Central memory CD8-positive, alpha-beta T cell (primary cell): ENCODE data around the gene MYO7A.

Experiments
- ATAC-seq: fragments of 150-1000 bp; cut with Tn5 transposase; replicated peaks from 2 replicates; pipeline ENCODE4 v1.10.0; 2022; ENCODE audit warnings: mild to moderate bottlenecking, moderate FRiP score, moderate number of reproducible peaks; ENCODE audit not compliant: poor library complexity, severe bottlenecking; ENCODE audit errors: extremely low read depth
- DNase-seq, 2 donors: peaks; one replicate each; pipeline ENCODE4 v3.0.0; 2021; ENCODE audit warnings: low spot score in 2 of 2
- H3K27ac Mint-ChIP-seq: one replicate; pipeline ENCODE4 v1.8.0; 2022; ENCODE audit warnings: low read depth, mild to moderate bottlenecking, moderate library complexity, mixed read lengths
- H3K27me3 Mint-ChIP-seq: one replicate; pipeline ENCODE4 v1.8.0; 2022; ENCODE audit warnings: mixed read lengths
- H3K36me3 Mint-ChIP-seq: one replicate; pipeline ENCODE4 v1.8.0; 2022; ENCODE audit warnings: mild to moderate bottlenecking, moderate library complexity, mixed read lengths; ENCODE audit not compliant: insufficient read depth
- H3K4me1 Mint-ChIP-seq: one replicate; pipeline ENCODE4 v1.8.0; 2022; ENCODE audit warnings: mixed read lengths
- H3K4me3 Mint-ChIP-seq: one replicate; pipeline ENCODE4 v1.8.0; 2022; ENCODE audit warnings: mild to moderate bottlenecking, moderate library complexity, mixed read lengths
- H3K9me3 Mint-ChIP-seq: one replicate; pipeline ENCODE4 v1.8.0; 2022; ENCODE audit warnings: mixed read lengths

MYO7A gene

DNA sequence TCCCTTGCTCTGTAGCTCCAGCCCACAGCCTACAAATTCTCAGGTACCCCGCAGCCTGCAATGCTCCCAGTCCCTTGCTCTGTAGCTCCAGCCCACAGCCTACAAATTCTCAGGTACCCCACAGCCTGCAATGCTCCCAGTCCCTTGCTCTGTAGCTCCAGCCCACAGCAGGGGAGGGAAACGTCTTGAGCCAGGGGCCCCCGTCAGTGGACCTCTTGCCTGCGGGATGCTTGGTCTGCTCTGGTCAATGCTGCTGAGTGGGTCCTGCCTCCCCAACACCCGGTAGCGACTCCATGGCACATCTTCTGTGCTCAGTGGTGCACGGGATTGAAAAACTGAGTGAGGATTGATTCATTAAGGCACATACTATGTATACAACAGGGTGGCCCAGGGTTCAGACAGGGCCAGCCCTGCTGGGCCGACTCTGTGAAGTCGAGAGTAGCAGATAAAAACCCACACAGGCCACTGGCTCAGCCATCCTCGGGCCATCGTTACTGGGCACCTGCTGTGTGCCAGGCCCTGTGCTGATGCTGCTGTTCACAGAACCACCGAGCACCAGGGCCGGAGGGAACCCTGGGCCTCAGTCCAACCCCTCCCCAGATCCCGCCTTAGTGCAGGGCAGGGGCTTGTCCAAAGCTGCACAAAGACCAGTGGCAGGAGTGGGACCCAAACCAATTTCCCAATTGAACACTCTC, 69.7 kb downstream of the MYO7A start:
- Mint-ChIP-seq H3K4me1 (peaks cover 6% of the 10 kb centered on the region), H3K27me3 (peaks cover 16% of the 10 kb centered on the region), H3K36me3 (no peaks in the 10 kb centered on the region), H3K27ac (no peak overlapping the region), H3K9me3 (no peaks in the 10 kb centered on the region), H3K4me3 (no peak overlapping the region)
- ATAC-seq (no peak), DNase-seq (no peak)

DNA sequence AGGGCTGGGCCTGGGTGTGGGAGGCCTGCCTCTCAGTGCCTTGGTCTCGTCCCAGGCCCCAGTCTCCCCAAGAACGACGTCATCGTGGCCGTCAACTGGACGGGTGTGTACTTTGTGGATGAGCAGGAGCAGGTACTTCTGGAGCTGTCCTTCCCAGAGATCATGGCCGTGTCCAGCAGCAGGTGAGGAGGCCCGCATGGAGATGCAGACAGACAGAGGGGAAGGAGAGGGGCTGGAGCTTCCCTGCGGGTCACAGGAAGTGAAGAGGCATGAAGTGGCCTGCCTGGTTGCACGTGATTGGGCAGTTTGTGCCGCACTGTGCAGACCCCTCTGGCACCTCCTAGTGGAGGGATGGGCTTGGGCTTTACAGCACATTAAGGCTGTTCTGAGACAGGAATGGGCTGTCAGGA, 70.4 kb downstream of the MYO7A start:
- H3K27ac Mint-ChIP-seq, result no peak overlapping the region

DNA sequence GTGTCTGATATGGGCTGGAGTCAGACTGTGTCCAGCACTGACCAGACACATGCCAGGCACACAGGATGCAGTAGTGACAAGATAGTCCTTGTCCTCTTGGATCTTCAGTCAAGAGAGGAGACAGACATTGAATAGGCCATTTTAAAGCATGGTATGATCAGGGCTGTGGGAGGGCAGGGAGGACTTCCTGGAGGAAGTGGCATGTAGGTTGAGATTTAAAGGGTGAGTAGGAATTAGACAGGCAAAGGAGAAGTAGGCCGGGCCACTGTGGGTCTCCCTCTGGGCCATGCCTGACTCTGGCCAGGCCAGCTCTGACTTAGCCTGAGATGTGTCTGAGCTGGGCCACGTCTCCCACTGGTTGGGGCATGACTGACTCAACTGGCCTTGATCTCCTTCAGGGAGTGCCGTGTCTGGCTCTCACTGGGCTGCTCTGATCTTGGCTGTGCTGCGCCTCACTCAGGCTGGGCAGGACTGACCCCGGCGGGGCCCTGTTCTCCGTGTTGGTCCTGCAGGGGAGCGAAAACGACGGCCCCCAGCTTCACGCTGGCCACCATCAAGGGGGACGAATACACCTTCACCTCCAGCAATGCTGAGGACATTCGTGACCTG, 71.2 kb downstream of the MYO7A start:
- DNase-seq (no peak), ATAC-seq (no peak)
- Mint-ChIP-seq H3K9me3 (no peaks in the 10 kb centered on the region), H3K27ac (peak overlapping the region; percentile 13), H3K27me3 (peaks cover 16% of the 10 kb centered on the region), H3K4me1 (peaks cover 6% of the 10 kb centered on the region), H3K36me3 (no peaks in the 10 kb centered on the region), H3K4me3 (no peak overlapping the region)

More for the DNA sequence above, 70.4 kb downstream of the MYO7A start:
- ATAC-seq, result no peak
- Mint-ChIP-seq H3K36me3 (no peaks in the 10 kb centered on the region), H3K27me3 (peaks cover 16% of the 10 kb centered on the region), H3K4me1 (peaks cover 6% of the 10 kb centered on the region), H3K4me3 (no peak overlapping the region), H3K9me3 (no peaks in the 10 kb centered on the region)
- DNase-seq, result no peak

DNA sequence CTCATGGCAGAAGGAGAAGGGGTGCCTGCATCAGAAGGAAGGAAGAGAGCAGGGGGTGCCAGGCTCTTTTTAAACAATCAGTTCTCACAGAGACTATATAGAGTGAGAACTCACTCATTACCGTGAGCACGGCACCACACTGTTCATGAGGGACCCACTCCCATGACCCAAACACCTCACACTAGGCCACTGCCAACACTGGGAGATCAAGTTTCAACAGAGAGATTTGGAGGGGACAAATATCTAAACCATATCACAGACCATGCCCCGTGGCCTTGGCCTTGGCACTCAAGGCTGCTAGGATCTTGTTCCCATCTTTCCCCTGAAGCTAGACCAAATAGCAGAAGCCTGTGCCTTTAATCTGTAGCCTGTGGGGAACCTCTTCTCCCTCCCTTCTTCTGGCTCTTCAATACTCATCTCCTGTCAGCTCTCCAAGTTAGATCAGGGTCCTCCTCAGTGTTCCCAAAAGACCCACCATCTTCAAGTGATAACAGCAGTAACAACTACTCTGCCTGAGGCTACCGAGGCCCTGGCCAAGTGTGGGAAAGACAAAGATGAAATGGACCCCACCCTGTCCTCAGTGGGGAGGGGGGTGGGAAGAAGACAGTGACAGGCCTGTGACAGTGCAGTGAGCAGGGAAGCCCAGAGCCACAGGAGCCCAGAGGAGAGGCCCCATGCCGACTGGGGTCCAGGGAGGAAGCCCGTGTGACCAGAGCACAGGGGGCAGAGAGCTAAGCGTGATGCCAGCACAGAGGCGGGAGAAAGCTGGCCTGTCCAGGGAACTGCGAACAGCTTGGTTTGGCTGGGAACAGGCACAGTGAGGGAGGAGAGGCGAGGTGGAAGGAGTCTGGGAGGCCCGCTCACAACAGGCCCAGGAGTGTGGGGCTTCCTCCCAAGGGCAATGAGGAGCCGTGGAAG, 72.6 kb downstream of the MYO7A start:
- no peaks in the 10 kb centered on the region for H3K9me3 Mint-ChIP-seq
- DNase-seq (no peak), ATAC-seq (no peak)
- H3K4me1 Mint-ChIP-seq, result peaks cover 6% of the 10 kb centered on the region
- peaks cover 16% of the 10 kb centered on the region for H3K27me3 Mint-ChIP-seq
- peak overlapping the region; percentile 37 for H3K27ac Mint-ChIP-seq
- no peaks in the 10 kb centered on the region for H3K36me3 Mint-ChIP-seq
- no peak overlapping the region for H3K4me3 Mint-ChIP-seq

DNA sequence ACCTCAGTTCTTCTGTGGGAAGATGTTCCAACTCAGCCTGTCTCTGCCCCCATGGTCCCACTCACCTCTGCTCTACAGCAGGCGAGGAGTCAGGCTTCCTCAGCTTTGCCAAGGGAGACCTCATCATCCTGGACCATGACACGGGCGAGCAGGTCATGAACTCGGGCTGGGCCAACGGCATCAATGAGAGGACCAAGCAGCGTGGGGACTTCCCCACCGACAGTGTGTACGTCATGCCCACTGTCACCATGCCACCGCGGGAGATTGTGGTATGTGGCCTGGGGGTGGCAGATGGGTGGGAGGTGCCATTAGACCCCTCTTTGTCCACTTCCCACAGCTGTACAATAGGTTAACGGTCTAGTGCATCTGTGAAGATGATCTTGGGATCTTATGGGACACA, 73.3 kb downstream of the MYO7A start:
- no peak for ATAC-seq
- Mint-ChIP-seq H3K9me3 (no peaks in the 10 kb centered on the region), H3K4me3 (no peak overlapping the region), H3K27me3 (peaks cover 16% of the 10 kb centered on the region), H3K27ac (no peak overlapping the region), H3K4me1 (peaks cover 6% of the 10 kb centered on the region), H3K36me3 (no peaks in the 10 kb centered on the region)
- DNase-seq, result no peak

DNA sequence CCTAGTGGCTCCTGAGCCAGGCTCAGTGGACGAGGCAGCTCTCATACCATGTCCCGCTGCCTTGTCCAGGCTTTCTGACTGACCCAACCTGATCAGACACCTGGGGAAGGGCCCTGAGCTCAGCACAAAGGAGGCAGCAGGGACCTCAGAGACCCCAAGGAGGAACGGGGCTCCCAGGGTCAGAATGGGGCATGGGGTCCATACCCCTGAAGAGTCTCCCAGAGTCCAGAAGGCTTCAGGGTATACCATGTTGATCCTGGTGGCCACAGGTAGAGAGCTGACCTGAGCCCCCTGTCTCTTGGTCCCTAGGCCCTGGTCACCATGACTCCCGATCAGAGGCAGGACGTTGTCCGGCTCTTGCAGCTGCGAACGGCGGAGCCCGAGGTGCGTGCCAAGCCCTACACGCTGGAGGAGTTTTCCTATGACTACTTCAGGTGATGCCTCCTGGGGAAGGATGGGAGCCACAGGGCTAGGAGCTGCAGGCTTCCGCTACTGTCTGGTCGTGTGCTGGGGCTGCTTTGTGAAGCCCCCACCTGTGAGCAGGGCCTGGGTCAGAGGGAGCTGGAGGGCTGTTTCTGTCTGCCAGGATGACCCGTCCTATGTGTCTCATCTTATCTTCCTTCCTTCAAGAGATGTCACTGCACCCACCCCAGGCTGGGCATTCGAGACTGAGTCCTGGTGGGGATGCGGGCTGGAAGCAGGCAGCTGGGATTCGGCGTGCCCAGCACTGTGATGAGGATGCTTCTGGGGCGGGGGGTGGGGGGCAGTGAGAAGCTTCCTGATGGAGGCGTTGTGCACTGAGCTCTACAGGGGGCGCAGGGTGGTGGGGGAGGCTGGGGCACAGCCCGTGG, 74.2 kb downstream of the MYO7A start:
- H3K9me3 Mint-ChIP-seq, result no peaks in the 10 kb centered on the region
- ATAC-seq, result no peak
- H3K36me3 Mint-ChIP-seq, result no peaks in the 10 kb centered on the region
- no peak overlapping the region for H3K4me3 Mint-ChIP-seq
- peaks cover 6% of the 10 kb centered on the region for H3K4me1 Mint-ChIP-seq
- peaks cover 16% of the 10 kb centered on the region for H3K27me3 Mint-ChIP-seq
- DNase-seq, result no peak
- no peak overlapping the region for H3K27ac Mint-ChIP-seq

DNA sequence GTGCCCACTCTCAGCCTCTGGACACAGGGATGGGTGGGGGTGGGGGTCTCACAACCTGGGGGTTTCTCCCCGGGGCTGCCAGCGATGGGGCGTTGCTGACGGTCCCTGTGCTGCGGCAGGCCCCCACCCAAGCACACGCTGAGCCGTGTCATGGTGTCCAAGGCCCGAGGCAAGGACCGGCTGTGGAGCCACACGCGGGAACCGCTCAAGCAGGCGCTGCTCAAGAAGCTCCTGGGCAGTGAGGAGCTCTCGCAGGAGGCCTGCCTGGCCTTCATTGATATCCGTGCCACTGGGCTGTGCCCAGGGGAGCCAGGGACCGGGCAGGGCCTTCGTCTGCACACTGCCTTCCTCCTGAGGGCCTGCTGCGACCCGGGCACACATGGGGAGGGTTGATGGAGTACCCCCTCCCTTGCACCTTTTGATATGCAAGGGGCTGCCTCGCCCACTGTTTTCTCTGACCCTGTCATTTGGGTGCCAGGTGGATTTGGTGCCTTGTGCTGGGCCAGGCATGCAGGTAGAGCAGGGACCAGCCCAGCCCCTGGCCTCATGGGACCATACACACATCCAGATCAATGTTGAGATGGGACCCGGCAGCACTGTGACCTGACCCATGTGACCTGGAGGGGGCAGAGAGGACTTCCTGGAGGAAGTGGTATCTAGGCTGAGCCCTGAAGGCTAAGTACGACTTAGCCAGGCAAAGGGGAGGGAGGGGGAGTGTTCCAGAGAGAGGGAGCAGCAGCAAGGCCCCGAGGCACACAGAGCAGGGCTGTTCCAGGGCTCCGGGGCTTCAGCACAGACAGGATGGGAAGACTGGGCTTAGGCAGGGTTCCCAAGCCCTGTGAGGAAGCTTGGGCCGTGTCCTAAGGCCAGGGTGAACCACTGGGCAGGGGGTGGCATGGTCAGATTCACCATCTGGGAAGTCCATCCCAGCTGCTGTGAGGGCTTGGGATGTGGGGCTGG, 75.2 kb downstream of the MYO7A start:
- no peaks in the 10 kb centered on the region for H3K36me3 Mint-ChIP-seq
- H3K4me1 Mint-ChIP-seq, result peaks cover 6% of the 10 kb centered on the region
- no peak for DNase-seq
- no peak for ATAC-seq
- no peak overlapping the region for H3K27ac Mint-ChIP-seq
- H3K27me3 Mint-ChIP-seq, result peaks cover 15% of the 10 kb centered on the region
- H3K9me3 Mint-ChIP-seq, result no peaks in the 10 kb centered on the region
- H3K4me3 Mint-ChIP-seq, result no peak overlapping the region

DNA sequence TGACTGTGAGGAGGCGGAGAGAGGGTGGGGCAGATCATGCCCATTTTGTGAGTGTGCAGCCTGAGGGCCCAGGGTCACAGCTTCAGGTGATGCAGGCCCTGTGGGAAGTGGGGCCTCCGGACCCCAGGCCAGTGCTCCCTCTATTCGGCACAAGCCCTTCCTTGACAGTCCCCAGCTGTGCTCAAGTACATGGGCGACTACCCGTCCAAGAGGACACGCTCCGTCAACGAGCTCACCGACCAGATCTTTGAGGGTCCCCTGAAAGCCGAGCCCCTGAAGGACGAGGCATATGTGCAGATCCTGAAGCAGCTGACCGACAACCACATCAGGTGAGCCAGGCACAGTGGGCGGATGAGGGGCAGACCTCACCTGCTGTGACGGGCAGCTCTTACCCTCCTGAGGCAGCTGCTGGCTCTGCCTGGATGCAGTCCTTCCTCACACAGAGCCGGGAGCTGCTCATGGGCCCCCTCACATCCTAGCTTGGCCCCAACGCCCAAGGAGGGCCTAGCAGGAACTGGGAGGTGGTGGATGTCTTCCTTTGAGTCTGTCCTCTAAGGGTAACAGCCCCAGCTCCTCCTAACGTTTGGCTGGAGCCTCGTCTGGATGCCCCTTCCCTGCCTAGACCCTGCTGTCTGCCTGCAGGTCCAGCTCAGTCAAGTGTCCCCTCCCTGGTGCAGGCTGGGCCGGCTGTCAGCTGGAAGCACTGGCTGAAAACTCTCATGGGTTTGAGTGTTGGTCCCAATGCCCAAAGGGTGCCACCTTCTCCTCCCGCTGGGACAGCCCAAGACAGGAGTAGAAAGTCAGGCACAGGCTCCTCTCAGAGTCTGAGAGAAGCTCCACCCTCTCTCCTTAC, 76.1 kb downstream of the MYO7A start:
- H3K9me3 Mint-ChIP-seq, result no peaks in the 10 kb centered on the region
- no peaks in the 10 kb centered on the region for H3K4me1 Mint-ChIP-seq
- H3K27ac Mint-ChIP-seq, result no peak overlapping the region
- H3K36me3 Mint-ChIP-seq, result no peaks in the 10 kb centered on the region
- peaks cover 6% of the 10 kb centered on the region for H3K27me3 Mint-ChIP-seq
- no peak for ATAC-seq
- DNase-seq, result no peak
- no peak overlapping the region for H3K4me3 Mint-ChIP-seq

GRCh38 chr11:77204754-77205466, 76.9 kb downstream of the MYO7A start:
- Mint-ChIP-seq H3K27me3 (no peaks in the 10 kb centered on the region), H3K4me1 (no peaks in the 10 kb centered on the region), H3K27ac (no peak overlapping the region), H3K36me3 (no peaks in the 10 kb centered on the region), H3K9me3 (no peaks in the 10 kb centered on the region), H3K4me3 (no peak overlapping the region)
- DNase-seq, result no peak
- ATAC-seq, result no peak

DNA sequence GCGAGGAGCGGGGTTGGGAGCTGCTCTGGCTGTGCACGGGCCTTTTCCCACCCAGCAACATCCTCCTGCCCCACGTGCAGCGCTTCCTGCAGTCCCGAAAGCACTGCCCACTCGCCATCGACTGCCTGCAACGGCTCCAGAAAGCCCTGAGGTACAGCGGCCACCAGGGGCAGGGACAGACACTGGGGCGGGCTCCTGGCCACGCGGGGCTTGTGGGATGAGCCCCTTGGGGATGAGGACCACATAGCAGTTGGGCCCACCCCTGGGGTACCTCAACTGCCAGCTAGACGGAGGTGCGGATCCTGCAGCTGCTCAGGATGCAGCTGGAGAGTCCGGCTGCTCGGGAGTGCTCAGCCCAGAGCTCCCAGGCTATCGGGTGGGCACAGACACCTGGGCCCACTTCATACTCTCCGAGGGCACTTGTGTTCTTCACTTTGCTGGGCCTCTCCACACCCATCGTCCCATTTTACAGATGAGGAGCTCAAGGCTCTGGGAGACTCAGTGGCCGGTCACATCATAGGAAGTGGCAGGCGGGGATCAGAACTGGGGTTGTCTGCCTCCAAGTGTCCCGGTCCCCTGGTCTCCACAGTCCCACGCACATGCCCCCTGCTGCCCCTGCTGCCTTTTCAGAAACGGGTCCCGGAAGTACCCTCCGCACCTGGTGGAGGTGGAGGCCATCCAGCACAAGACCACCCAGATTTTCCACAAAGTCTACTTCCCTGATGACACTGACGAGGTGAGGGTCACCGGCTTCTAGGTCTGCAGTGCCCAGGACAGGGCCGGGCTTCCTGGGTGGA, 77.6 kb downstream of the MYO7A start:
- DNase-seq (no peak), ATAC-seq (no peak)
- no peaks in the 10 kb centered on the region for H3K4me1 Mint-ChIP-seq
- no peaks in the 10 kb centered on the region for H3K27me3 Mint-ChIP-seq
- H3K36me3 Mint-ChIP-seq, result no peaks in the 10 kb centered on the region
- H3K27ac Mint-ChIP-seq, result no peak overlapping the region
- no peaks in the 10 kb centered on the region for H3K9me3 Mint-ChIP-seq
- no peak overlapping the region for H3K4me3 Mint-ChIP-seq
